HG03045 (cell line): Measurements from ENCODE around the gene CLN6.

Experiments used
- ATAC-seq: cut with Tn5 transposase; IDR thresholded peaks from one replicate; pipeline ENCODE4 v1.9.1; 2021; ENCODE audit warnings: mild to moderate bottlenecking, moderate library complexity; ENCODE audit not compliant: unreplicated experiment

Gene CLN6

DNA sequence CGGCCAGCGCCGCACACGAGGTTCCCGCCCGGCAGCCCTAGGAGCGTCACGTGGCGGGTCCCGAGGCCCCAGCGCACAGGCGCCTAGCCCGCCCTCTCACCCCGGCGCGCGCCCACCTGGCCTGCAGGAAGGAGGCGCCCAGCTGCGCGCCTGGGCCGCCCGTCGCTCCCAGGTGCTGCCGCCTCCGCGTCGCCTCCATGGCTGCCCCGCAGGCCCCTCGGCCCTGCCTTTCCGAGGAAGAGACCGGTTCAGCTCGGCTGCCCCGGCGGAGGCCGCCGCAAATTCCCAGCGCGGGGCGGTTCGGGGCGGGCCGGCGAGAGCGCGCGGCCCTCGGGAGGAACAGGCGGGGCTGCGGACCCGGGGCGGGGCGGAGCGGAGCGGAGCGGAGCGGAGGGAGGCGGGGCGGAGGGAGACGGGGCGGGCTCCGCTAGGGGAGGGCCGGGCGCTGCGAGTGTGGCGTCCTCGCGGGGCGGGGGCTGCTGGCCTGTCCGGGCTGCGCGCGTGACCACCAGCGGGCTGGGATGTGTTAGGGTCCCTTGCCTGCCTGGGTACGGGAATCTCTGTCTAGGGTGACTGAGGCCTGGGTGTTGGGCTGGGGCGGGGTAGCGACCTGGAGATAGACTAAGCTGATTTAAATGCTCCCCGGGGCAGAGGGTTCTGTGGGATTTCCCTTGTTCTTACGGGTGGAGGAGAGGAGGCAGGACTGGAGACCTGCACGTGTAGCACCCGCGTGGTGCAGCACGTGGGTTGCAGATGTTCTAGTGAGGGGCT, at the start of gene CLN6:
Gene CLN6, minus strand, starts transcription at position 343 of the 771 bp plus-strand sequence. Its CDS starts 144 bp downstream, at position 199.
- ATAC-seq: peak; percentile 81

DNA sequence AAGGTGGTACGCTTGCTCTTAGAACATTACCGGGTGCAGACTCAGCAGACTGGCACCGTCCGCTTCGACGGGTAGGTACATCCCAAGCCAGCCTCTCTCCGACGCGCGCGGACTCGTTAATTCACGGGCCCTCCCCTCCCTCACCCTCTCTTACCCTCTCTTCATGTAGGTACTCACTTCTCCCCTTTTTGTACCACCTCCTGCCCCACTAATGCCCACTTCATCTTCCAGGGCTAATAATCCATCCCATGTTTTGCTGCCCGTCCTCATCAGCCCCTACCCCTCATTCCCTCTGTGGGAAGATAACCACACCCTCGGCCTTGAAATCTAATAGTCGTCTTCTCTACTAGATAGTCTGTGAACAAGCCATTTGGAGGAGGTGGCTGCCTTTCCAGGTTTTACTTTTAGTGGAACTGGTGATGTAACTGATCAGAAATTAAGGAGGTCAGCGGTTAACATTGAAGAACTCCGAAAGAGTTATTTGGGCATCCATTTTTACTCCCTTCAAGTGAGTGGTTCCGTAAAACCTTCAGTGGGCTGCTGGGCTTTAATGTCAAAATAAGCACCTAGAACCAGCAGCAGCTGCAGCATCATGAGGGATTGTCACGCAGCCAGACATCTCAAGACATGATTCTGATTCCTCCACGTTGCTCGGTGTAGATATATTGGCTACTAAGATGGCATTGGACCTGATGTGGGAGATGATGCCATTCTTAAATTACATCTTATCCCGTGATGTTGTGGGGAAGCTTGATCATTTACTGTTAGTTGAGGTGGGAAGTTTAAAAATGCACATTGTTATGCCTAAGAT, 49.3 kb upstream of the CLN6 start:
- no peak for ATAC-seq

DNA sequence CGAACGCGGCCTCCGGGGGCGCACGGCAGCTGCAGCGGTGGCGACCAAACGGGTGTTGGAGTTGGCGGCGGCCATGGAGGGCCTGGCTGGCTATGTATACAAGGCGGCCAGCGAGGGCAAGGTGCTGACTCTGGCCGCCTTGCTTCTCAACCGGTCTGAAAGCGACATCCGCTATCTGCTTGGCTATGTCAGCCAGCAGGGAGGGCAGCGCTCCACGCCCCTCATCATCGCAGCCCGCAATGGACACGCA, 48.7 kb upstream of the CLN6 start:
- ATAC-seq: no peak

DNA sequence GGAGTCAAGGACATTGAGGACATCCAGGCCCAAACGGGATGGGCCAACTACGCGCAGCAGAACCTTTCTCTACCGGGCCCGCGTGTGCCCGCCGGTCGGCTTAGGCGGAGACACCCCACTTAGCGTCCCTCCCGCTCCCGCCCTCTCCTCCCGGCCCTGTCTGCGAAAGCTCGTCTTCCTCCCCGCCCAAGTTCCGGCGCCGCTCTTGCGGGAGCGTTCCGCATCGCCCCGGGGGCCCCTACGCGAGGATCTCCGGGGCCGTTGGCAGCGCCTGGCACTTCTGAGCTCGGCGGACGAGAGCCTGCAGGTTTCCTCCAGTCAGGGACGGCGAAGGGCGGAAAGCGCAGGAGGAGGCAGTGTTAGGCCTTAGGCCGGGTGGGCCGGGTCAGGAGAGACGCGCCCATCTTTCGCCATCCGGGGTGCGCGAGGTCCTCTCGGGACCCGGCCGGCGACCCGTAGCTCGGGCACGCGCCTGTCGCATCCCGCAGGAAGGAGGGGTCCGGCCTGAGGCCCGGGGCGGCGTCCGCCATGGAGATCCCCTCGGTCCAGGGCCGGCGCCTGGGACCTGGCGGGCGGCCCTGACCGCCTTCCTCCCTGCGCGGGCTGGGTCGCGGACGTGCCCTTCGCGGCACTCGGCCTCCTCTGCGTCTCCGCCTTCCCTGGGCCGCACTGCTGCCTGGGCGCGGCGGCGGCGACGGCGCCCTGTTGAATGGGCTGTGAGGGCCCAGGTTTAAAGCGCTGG, 48.2 kb upstream of the CLN6 start, which contains the start of gene FEM1B:
Gene FEM1B, plus strand, starts transcription at position 143 of the 742 bp plus-strand sequence. CDS start 673 bp downstream, outside the sequence.
- ATAC-seq: peak; percentile 78

DNA sequence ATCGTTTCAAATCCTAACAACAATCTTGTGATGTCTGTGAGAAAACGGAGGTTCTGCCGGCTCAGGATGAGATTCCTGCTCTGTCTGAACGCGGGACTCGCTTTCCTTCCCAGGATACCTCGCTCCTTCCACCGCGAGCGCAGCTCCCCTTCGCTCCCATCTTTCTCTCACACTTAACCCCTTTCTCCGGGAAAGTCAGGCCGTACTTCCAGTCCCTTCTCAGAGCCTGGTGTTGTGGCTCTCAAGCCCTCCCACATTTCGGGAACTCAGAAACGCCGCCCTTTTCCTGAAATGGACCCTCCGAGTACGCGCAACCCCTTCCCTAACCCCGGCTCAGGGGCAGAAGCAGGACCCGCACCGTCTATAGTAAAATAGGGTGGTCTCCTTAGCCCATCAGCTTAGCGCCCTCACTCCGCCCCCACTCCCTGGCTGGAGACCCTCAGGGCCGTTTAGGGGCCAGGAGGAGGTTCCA, 47.6 kb upstream of the CLN6 start:
- ATAC-seq: peak; percentile 9

DNA sequence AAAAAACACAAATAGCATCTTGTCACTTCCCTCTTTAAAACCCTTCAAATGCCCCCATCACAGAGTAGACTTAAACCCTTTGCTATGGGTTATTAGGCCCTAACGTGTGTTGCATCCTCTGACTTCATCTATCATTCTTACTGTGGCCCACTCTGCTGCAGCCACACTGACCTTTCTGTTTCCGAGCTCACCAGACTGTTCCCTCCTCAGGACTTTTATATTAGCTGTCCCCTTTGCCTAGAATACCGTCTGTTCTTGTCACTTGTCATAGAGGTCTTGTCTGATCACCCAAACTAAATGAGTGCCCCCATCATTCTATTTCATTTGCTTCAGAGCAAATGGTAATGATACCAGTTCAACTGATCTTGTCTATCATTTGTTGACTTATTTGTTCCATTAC, 47.1 kb upstream of the CLN6 start:
- no peak for ATAC-seq

DNA sequence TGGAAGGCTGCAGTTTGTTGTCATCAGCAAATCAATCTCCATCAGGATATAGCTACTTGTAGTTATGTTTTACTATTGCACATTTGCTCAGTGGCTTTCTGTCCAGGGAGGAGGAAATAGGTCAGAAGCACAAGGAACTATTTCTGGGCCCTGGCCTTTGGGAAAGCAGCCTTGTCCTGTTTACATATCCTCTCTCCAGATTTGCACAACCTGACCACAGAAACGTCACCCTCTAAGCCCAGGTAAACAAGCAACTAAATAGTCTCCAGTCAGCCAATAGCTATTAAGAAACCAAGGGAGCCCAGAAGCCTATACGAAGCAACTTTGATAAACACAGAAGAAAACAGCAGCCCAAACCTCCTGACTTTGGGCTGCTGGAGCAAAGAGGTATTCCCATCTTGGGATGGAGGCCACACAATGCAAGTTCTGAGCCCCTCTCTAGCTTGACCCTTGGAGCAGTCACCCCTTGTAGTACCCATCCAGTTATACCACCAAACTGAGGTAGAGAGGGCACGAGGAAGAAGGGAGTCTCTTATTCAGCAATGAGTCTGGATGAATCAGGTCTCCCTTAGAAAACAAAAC, 45.7 kb upstream of the CLN6 start:
- ATAC-seq: no peak

DNA sequence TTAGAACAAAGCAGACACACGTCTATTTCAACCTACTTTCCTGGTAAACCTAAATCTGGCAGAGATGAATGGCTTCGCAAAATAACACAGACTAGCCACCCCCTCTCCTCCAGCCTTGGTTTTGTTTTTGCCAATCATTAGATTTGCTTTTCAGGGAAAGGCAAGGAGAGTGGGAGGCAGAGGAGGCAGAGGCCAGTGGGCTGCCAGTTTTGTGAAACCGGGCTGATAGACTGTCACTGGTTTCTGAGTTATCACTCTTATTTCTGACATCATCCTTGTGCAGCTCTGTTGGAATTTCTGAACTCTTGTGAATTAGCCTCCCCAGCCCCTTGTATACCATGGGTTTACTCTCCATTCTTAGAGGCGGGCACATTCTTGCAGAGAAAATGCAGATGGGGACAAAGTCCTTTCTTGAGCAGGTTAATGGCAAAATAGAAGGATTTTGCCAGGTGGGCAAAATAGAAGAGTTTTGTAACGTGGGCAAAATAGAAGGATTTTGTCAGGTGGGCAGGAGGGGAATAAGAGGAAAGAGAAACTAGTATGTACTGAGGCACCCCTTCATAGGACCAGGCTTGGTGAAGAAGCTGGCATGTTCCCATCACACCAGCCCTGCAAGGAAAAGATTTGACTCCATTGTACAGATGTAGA, 44.8 kb upstream of the CLN6 start:
- no peak for ATAC-seq

DNA sequence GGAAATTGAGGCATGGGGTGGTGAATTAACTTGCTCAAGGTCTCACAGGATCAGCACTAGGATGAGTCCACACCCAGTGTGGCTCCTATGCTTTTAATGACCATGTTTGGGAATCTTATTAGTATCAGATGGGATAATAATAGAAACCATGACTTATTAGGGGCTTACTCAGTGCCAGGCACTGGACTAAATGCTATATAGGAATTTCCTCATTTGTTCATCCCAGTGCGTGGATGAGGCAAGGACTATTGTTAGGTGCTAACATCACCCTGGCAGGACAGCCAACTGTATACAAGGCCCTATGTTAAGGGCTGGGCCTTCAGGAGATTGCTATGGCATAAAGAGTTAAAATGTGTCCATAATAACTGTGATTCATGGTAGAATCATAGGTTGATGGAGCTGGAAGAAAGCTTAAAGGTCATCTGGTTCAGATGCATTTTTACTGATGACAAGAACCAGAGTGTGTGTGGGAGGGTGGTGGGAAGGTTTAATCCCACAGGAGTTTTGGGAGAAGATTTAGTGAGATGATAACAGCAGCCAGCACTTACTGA, 43.3 kb upstream of the CLN6 start:
- ATAC-seq: no peak

DNA sequence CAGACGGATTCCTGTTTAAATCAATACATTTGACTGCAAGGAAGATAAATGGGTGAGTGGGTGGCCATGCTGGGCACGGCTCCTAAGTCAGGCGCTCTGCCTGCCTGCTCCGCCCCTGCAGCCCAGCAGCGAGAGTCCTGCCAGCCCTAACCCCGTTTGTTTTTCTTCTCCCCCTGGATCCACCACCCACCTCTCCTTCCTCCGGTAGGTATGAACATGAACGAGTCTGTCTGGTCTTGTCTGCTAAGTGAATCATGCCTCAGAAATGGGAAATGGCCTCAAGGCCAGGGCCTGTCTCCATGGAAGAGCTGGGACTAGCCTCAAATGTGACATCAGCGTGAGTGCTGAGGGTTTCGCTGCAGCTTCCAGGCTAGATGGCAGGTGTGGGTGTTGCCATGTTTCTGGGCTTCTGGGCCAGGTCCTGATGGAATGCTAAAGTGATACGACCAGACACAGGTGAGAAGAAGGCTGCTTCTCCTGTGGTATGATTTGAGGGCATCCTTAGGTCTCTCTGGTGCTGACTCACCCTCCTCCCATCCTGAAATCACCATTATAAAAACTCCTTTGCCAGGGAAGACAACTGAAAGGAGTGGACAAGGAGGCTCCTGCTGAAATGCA, 42.4 kb upstream of the CLN6 start:
- no peak for ATAC-seq

DNA sequence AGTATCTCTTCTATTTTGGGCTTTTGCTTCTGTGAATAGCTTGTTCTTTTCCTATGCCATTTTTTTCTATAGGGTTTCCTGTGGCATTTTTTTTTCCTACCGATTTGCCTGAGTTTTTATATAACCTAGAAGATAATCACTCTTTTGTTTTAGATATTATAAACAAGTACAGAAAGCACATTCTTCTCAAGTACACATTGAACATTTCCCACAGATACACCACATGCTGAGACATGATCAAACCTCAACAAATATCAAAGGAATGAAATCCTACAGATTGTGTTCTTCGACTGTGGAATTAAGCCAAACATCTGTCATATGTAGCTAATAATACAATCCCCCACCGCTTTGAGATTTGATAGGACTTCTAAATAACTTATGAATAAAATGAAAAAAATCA, 38.9 kb upstream of the CLN6 start:
- no peak for ATAC-seq

DNA sequence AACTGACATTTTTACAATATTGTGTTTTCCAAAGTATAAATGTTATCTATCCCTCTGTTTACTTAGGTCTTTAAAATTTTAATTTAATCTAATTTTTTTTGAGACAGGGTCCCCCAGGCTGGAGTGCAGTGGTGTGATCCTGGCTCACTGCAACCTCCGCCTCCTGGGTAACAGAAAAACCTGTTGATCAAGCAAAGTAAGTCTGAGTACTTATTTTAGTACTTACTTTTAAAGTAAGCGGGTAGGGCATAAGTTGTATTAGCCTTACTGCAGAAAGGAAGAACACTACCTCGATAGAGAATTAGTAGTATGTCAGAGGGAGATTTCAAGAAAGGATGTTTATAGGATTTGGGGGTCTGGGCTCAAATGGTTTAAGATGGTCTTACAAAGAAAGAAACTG, 36.1 kb upstream of the CLN6 start:
- no peak for ATAC-seq

DNA sequence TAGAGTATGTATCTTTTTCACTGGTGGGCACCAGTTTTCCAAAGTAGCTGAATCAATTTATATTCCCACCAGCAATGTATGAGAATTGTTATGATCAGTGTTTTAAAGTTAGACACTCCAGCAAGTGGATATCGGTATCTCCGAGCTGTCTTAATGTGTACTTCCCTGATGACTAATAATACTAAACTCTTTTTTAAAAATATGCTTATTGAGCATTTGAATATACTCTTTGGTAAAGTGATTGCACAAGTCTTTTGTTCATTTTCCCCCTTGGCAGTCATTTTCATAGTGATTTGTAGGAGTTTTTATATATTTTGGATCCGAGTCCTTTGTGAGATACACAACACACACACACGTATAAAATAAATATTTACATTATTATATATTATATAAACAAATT, 35.6 kb upstream of the CLN6 start:
- ATAC-seq: no peak

DNA sequence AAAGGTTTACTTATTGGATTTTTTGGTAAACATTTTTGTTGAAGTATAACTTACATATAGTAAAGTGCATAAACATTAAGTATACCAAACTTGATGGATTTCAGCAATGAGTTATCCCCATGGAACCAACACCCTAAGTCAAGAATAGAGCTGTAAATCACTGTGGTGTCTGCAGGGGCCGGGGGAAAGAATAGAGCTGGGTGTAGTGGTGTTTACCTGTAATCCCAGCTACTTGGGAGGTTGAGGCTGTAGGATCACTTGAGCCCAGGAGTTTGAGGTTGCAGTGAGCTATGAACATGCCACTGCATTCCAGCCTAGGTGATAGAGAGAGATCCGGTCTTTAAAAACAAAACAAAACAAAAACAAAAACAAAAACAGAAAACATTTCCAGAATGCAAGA, 34.8 kb upstream of the CLN6 start:
- no peak for ATAC-seq

DNA sequence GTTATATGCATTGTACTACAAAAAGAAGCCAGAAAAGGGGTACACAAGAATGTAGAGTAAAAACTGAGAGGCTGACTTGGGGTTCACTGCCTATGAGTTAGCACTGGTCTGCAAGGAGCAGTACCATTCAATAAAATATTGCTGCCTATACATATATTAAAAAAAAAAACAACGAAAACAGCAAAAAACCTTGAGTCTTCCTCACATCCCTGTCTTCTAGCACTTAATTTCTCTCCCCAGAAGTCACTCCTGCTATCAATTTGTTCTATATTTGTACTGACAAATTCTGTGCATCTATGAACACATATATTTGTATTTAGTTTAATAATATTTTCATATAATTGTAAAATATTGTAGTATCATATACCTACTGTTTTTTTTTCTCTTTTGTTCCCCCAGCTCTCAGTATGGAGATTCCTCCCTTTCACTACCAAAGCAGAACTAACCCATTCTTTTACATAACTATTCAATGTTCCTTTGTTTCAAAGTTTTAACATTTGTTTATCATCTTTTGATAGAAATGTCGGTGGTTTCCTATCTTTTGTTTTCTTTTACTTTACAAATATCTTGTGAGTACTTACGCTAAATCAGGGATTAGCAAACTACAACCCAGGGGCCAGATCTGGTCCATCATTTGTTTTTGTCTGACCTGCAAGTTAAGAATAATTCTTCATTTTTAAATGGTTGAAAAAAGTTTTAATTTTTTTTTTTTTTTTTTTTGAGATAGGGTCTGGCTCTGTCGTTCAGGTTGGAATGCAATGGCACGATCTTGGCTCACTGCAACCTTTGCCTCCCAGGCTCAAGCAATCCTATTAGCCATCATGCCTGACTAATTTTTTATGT, 33.2 kb upstream of the CLN6 start:
- ATAC-seq: no peak

DNA sequence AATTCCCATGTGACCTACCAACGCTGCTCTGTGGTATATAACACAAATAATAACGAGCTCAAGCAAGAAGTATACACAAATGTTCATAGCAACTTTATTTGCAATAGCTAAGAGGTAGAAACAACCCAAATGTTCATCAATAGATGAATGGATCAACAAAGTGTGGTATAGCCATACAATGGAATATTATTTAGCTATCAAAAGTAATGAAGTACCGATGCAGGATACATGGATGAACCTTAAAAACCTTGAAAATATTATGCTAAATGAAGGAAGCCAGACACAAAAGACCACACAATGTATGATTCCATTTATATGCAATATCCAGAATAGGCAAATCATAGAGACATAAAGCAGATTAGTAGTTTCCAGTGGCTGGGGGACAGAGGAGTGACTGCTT, 32.5 kb upstream of the CLN6 start:
- no peak for ATAC-seq

DNA sequence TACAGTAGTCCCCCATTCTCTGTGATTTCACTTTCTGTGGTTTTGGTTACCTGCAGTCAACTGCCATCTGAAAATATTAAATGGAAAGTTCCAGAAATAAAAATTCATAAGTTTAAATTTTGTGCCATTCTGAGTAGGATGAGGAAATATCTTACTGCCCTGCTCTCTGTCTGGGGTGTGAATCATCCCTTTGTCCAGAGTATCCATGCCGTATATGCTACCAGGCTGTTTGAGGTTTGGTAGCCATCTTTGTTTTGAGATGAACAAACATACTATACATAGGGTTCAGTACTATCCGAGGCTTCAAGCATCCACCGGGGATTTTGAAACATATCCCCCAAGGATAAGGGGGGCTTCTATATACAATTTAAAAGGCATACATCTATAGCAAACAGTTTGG, 31.7 kb upstream of the CLN6 start:
- no peak for ATAC-seq

DNA sequence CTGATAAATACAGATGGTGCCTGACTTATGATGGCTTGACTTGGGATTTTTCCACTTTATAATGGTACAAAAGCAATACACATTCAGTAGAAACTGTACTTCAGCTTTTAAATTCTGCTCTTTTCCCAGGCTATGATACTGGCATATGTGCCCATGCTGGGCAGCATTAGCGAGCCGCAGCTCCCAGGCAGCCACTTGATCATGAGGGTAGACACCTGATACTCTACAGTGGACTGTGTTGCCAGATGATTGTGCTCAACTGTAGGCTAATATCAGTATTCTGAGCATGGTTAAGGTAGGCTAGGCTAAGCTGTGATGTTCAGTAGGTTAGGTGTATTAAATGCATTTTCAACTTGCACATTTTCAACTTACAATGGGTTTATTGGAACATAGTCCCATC, 30.4 kb upstream of the CLN6 start:
- ATAC-seq: no peak

DNA sequence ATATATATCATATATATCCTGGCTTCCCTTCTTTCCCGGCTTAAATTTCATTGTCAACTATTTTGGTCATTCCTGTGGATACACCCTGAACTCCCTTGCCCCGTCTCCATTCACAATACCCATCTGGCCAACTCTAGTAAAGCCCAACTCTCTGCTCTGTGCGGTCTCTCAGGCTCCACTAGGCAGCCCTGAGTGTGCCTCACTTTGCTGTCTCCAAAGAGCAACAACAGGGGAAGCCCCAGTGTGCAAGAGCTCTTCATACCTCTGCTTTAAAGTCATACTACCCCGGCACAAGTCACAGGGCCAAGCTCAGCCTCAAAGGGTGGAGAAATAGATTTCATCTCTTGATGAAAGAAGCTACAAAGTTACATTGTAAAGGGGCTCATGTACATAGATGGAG, 29.2 kb upstream of the CLN6 start:
- no peak for ATAC-seq
